Natural killer cell (primary cell): ENCODE measurements around the gene MED26. TPM values are rescaled to one million over a fixed set of nuclear protein-coding genes. Genes with fewer than 3 reads are reported as not detected.

ENCODE experiments used
- ATAC-seq, 3 donors: fragments of 150-1000 bp in 2 of 3; fragments of 200-7000 bp in 1 of 3; cut with Tn5 transposase; 1 replicate in 1 of 3; 2 replicates in 2 of 3; pipeline ENCODE4 v1.10.0; 2021; ENCODE audit warnings: mild to moderate bottlenecking in 2 of 3, moderate library complexity in 2 of 3
- DNase-seq, 2 donors: peaks; one replicate each; pipeline versions ENCODE4 v3.0.0 to v3.0.0-alpha.2; 2013 to 2021; ENCODE audit warnings: mixed read lengths in 1 of 2
- H3K27ac ChIP-seq: one replicate; pipeline ENCODE4 v1.5.1; 2013; ENCODE audit warnings: mild to moderate bottlenecking, low read length
- H3K27me3 ChIP-seq: one replicate; pipeline ENCODE4 v1.6.1; 2013; ENCODE audit warnings: low read length; ENCODE audit not compliant: control insufficient read depth, insufficient read depth
- H3K36me3 ChIP-seq: one replicate; pipeline ENCODE4 v1.6.1; 2013; ENCODE audit warnings: low read length; ENCODE audit not compliant: control insufficient read depth, insufficient read depth
- H3K4me1 ChIP-seq: one replicate; pipeline ENCODE4 v1.6.1; 2013; ENCODE audit warnings: low read length; ENCODE audit not compliant: control insufficient read depth, insufficient read depth
- H3K4me3 ChIP-seq: one replicate; pipeline ENCODE4 v1.5.1; 2013; ENCODE audit warnings: low read length
- H3K9me3 ChIP-seq: one replicate; pipeline ENCODE4 v1.6.1; 2013; ENCODE audit warnings: low read length; ENCODE audit not compliant: control insufficient read depth, insufficient read depth
- H3K27ac Mint-ChIP-seq, 2 donors: one replicate each; pipeline ENCODE4 v1.8.0; 2022; ENCODE audit warnings: mild to moderate bottlenecking in 2 of 2, mixed read lengths in 2 of 2, moderate library complexity in 1 of 2
- H3K27me3 Mint-ChIP-seq, 2 donors: one replicate each; pipeline ENCODE4 v1.8.0; 2022; ENCODE audit warnings: low read depth in 2 of 2, mixed read lengths in 2 of 2
- H3K36me3 Mint-ChIP-seq: one replicate; pipeline ENCODE4 v1.8.0; 2022; ENCODE audit warnings: mixed read lengths
- H3K4me1 Mint-ChIP-seq, 2 donors: one replicate each; pipeline ENCODE4 v1.8.0; 2022; ENCODE audit warnings: mixed read lengths in 2 of 2
- H3K4me3 Mint-ChIP-seq: one replicate; pipeline ENCODE4 v1.8.0; 2022; ENCODE audit warnings: mild to moderate bottlenecking, moderate library complexity, mixed read lengths
- H3K9me3 Mint-ChIP-seq, 2 donors: one replicate each; pipeline ENCODE4 v1.8.0; 2022; ENCODE audit warnings: mixed read lengths in 2 of 2
- CTCF ChIP-seq: fragments of 200-600 bp; IDR thresholded peaks from one replicate; pipeline ENCODE4 v1.8.0; 2022; ENCODE audit warnings: antibody characterized with exemption
- WGBS: methylation state at CpG from one replicate; pipeline ENCODE4 v1.1.7; 2013; ENCODE audit warnings: missing lambda C conversion rate; ENCODE audit not compliant: insufficient coverage; 5-methylcytosine and 5-hydroxymethylcytosine counted together
- intact Hi-C: fragments of 100-400 bp; cut with micrococcal nuclease; formaldehyde crosslinking; loops from one replicate; pipeline ENCODE4 v1.14.2; 2022
- total RNA-seq, 4 donors: library from RNA; stranded (reverse); fragments of 120-200 nt in 1 of 4; gene quantifications; one replicate each; pipeline versions ENCODE4 v1.2.3 to v1.2.4, GENCODE V29; 2013 to 2022

MED26 gene
- total RNA-seq, 3 donors from 2014 or later (not counting 1 experiment from before 2014, with no cell fraction given): 34.7 to 47.5 (median 47.3) TPM

- Mint-ChIP-seq H3K4me3 (peak overlapping the region; percentile 95), H3K36me3 (peaks cover 8% of the 10 kb centered on the region), H3K4me1 (peaks cover 10 to 14% of the 10 kb centered on the region in 2 donors), H3K27me3 (no peaks in the 10 kb centered on the region), H3K9me3 (no peaks in the 10 kb centered on the region), H3K27ac (peak overlapping the region; percentile 97 to 98)
- ATAC-seq: no peak
- Histone ChIP-seq H3K4me3 (no peak overlapping the region), H3K36me3 (peaks cover 32% of the 10 kb centered on the region), H3K27ac (peak overlapping the region; percentile 52), H3K27me3 (no peaks in the 10 kb centered on the region), H3K9me3 (no peaks in the 10 kb centered on the region), H3K4me1 (peaks cover 33% of the 10 kb centered on the region)
- intact Hi-C loops: loop anchor here (2.0 to 5.0 kb wide), 2 partner anchors 18 to 129 kb away; no protein-coding TSS in a partner anchor
- TF ChIP-seq CTCF: no peak
- no peak for DNase-seq
- WGBS: 94% methylated on average over 2 of the region's 5 CpGs
Measured at GRCh38 chr19:16566702-16567101, 61.3 kb downstream of the MED26 start.

- H3K4me3 Mint-ChIP-seq: peak overlapping the region; percentile 95
- H3K4me3 ChIP-seq: no peak overlapping the region
- TF ChIP-seq CTCF: no peak
- WGBS: 2% methylated on average over 10 of the region's 10 CpGs
- H3K27me3 Mint-ChIP-seq: no peaks in the 10 kb centered on the region
- peaks cover 9 to 10% of the 10 kb centered on the region in 2 donors for H3K4me1 Mint-ChIP-seq
- ATAC-seq: peak; percentile 96 to 98 (median 97)
- H3K27ac ChIP-seq: peak overlapping the region; percentile 52
- H3K4me1 ChIP-seq: peaks cover 27% of the 10 kb centered on the region
- H3K36me3 ChIP-seq: peaks cover 36% of the 10 kb centered on the region
- intact Hi-C loops: loop anchor here (2.0 to 5.0 kb wide), 2 partner anchors 19 to 129 kb away; no protein-coding TSS in a partner anchor
- peak; percentile 57 to 96 for DNase-seq
- no peaks in the 10 kb centered on the region for H3K9me3 ChIP-seq
- H3K27me3 ChIP-seq: no peaks in the 10 kb centered on the region
- peak overlapping the region; percentile 97 to 98 for H3K27ac Mint-ChIP-seq
- H3K36me3 Mint-ChIP-seq: peaks cover 8% of the 10 kb centered on the region
- H3K9me3 Mint-ChIP-seq: no peaks in the 10 kb centered on the region
Measured at GRCh38 chr19:16566161-16566560, 61.8 kb downstream of the MED26 start.

- Mint-ChIP-seq H3K4me3 (no peak overlapping the region), H3K27ac (peak overlapping the region in 1 of 2 donors; percentile 48), H3K36me3 (peaks cover 13% of the 10 kb centered on the region), H3K27me3 (no peaks in the 10 kb centered on the region), H3K9me3 (no peaks in the 10 kb centered on the region), H3K4me1 (peaks cover 10 to 14% of the 10 kb centered on the region in 2 donors)
- Histone ChIP-seq H3K27ac (no peak overlapping the region), H3K27me3 (no peaks in the 10 kb centered on the region), H3K4me3 (no peak overlapping the region), H3K9me3 (no peaks in the 10 kb centered on the region), H3K4me1 (peaks cover 23% of the 10 kb centered on the region), H3K36me3 (peaks cover 36% of the 10 kb centered on the region)
- intact Hi-C loops: loop anchor here (5.0 kb wide), 1 partner anchor 128 kb away; no protein-coding TSS in a partner anchor
- no peak for ATAC-seq
- DNase-seq: no peak
- WGBS: 94% methylated on average over 6 of the region's 7 CpGs
- TF ChIP-seq CTCF: no peak
Measured at GRCh38 chr19:16564842-16565241, 63.2 kb downstream of the MED26 start.

GRCh38 chr19:16562608-16563025, 65.4 kb downstream of the MED26 start:
- Mint-ChIP-seq H3K27ac (no peak overlapping the region), H3K4me3 (no peak overlapping the region), H3K4me1 (peaks cover 10 to 14% of the 10 kb centered on the region in 2 donors), H3K36me3 (peaks cover 16% of the 10 kb centered on the region), H3K27me3 (no peaks in the 10 kb centered on the region), H3K9me3 (no peaks in the 10 kb centered on the region)
- H3K4me3 ChIP-seq: no peak overlapping the region
- peaks cover 36% of the 10 kb centered on the region for H3K36me3 ChIP-seq
- ATAC-seq (no peak), DNase-seq (no peak)
- H3K27me3 ChIP-seq: no peaks in the 10 kb centered on the region
- H3K9me3 ChIP-seq: no peaks in the 10 kb centered on the region
- H3K4me1 ChIP-seq: peaks cover 23% of the 10 kb centered on the region
- intact Hi-C loops: no loop called here
- no peak overlapping the region for H3K27ac ChIP-seq
- TF ChIP-seq CTCF: no peak
- 97% methylated on average over 5 of the region's 6 CpGs for WGBS
